WERI-Rb-1 (cell line): ENCODE measurements around the gene CACNA1E.

ENCODE experiments used
- DNase-seq: peaks from one replicate; pipeline ENCODE4 v3.0.0-alpha.2; 2020
- H3K27ac ChIP-seq: fragments of 250-450 bp; sonication (Bioruptor Pico); 2 replicates; pipeline ENCODE4 v1.5.1; 2020; ENCODE audit warnings: mild to moderate bottlenecking, moderate library complexity
- H3K27me3 ChIP-seq: fragments of 250-450 bp; sonication (Bioruptor Pico); 2 replicates; pipeline ENCODE4 v1.5.1; 2021; ENCODE audit warnings: mild to moderate bottlenecking, low read depth, moderate library complexity; ENCODE audit not compliant: insufficient read depth, severe bottlenecking
- H3K36me3 ChIP-seq: fragments of 250-450 bp; sonication (Bioruptor Pico); 2 replicates; pipeline ENCODE4 v1.5.1; 2020; ENCODE audit warnings: mild to moderate bottlenecking, moderate library complexity
- H3K4me3 ChIP-seq: 2 replicates; pipeline ENCODE4 v1.5.1; 2011; ENCODE audit warnings: low read depth, mild to moderate bottlenecking, control low read depth, low read length
- H3K9me3 ChIP-seq: fragments of 250-450 bp; sonication (Bioruptor Pico); 2 replicates; pipeline ENCODE4 v1.5.1; 2021; ENCODE audit warnings: mild to moderate bottlenecking, moderate library complexity; ENCODE audit not compliant: severe bottlenecking
- CTCF ChIP-seq: IDR thresholded peaks from 2 replicates; pipeline ENCODE4 v1.5.1; 2011; ENCODE audit warnings: low read depth, mild to moderate bottlenecking, control low read depth, inconsistent platforms, low read length

Gene CACNA1E

GRCh38 chr1:181483285-181484195 is at the start of gene CACNA1E:
Gene CACNA1E, plus strand, starts transcription at chr1:181483517. Its CDS starts 228 bp downstream, at chr1:181483745.
- H3K36me3 ChIP-seq, result no peaks in the 10 kb centered on the region
- no peak within 1 kb of the TSS for H3K4me3 ChIP-seq
- no peak for TF ChIP-seq CTCF
- no peak for DNase-seq
- H3K27ac ChIP-seq, result no peak within 1 kb of the TSS
- H3K27me3 ChIP-seq, result peaks cover 32% of the 10 kb centered on the region
- H3K9me3 ChIP-seq, result no peaks in the 10 kb centered on the region

DNA sequence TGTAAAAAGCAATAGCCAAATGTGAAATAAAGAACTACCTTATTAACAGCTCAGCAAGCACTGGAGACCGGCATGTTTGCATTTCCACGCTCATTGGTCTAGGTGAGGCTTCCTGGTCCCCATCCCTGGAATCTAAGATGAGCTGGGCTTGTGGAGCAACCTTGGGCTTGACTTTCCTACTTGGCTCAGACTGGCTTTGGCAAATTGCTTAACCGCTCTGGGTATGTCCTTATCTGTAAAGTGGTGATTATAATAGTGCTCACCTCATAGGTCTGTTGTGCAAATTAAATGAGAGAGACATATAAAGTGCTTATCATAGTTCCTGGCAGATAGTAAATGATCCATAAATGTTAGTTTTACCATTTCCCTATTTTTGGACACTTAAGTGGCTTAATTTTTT is 49.4 kb upstream of the CACNA1E start:
- Histone ChIP-seq H3K9me3 (no peaks in the 10 kb centered on the region), H3K36me3 (no peaks in the 10 kb centered on the region), H3K4me3 (no peak overlapping the region), H3K27ac (no peak overlapping the region), H3K27me3 (no peaks in the 10 kb centered on the region)
- no peak for TF ChIP-seq CTCF
- DNase-seq, result no peak

- DNase-seq, result no peak
- no peak overlapping the region for H3K27ac ChIP-seq
Observed at GRCh38 chr1:181438013-181438412, 45.3 kb upstream of the CACNA1E start.

GRCh38 chr1:181440510-181440909 is 42.8 kb upstream of the CACNA1E start:
- DNase-seq, result no peak
- no peak for TF ChIP-seq CTCF
- Histone ChIP-seq H3K4me3 (no peak overlapping the region), H3K9me3 (no peaks in the 10 kb centered on the region), H3K27ac (no peak overlapping the region), H3K36me3 (no peaks in the 10 kb centered on the region), H3K27me3 (no peaks in the 10 kb centered on the region)

More at GRCh38 chr1:181438013-181438412, 45.3 kb upstream of the CACNA1E start:
- no peaks in the 10 kb centered on the region for H3K36me3 ChIP-seq
- no peaks in the 10 kb centered on the region for H3K9me3 ChIP-seq
- no peaks in the 10 kb centered on the region for H3K27me3 ChIP-seq
- no peak overlapping the region for H3K4me3 ChIP-seq
- no peak for TF ChIP-seq CTCF

DNA sequence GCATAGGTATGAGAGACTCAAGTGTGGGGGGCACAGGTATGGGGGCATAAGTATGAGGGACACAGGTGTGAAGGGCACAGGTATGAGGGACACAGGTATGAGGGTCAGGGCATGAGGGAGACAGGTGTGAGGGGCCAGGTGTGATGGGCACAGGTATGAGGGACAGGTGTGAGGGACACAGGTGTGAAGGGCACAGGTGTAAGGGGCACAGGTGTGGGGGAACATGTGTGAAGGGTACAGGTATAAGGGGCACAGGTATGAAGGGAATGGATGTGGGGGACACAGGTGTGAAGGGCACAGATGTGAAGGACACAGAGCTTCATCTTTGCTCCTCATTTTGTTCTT is 41.2 kb upstream of the CACNA1E start:
- H3K9me3 ChIP-seq, result no peaks in the 10 kb centered on the region
- H3K4me3 ChIP-seq, result no peak overlapping the region
- H3K27me3 ChIP-seq, result no peaks in the 10 kb centered on the region
- no peak for DNase-seq
- no peak overlapping the region for H3K27ac ChIP-seq
- no peak for TF ChIP-seq CTCF
- H3K36me3 ChIP-seq, result no peaks in the 10 kb centered on the region
